ENCODE data around the gene CYBC1.

GRCh38 chr17:82487910-82488309 is 37.4 kb upstream of the CYBC1 start:
- TF ChIP-seq CTCF (IDR thresholded peaks at IDR 0.05; ENCODE audit: low read length) = no peak
- no peak for TF ChIP-seq EZH2 (optimal IDR thresholded peaks at IDR 0.05; ENCODE audit: low read depth, low read length)
- no peak for TF ChIP-seq EZH2phosphoT487 (IDR thresholded peaks at IDR 0.05; ENCODE audit: low read length)

Data from MM.1S (cell line).